ENCODE data around the gene KRT40.

The KRT40 gene

GRCh38 chr17:40962059-40962561 lies 22.0 kb downstream of the KRT40 start:
- no peak for DNase-seq (ENCODE audit: extremely low spot score)
- ChIA-PET POLR2A (interaction anchor here (1.1 kb wide), 1 partner anchor 14 kb away, joined by 3 read pairs; no protein-coding TSS in a partner anchor), CTCF (interaction anchor here (0.6 kb wide), 2 partner anchors 11 to 346 kb away, joined by 3 read pairs; no protein-coding TSS in a partner anchor)
- TF ChIP-seq SP1 (IDR thresholded peaks at IDR 0.05) (no peak), FOXK2 (IDR thresholded peaks at IDR 0.05) (no peak), ZNF384 (IDR thresholded peaks at IDR 0.05) (no peak), FOXM1 (IDR thresholded peaks at IDR 0.05; ENCODE audit: borderline replicate concordance) (no peak), CTBP1 (IDR thresholded peaks at IDR 0.05; ENCODE audit: borderline replicate concordance) (no peak), PKNOX1 (IDR thresholded peaks at IDR 0.05) (no peak), LEF1 (IDR thresholded peaks at IDR 0.05; ENCODE audit: borderline replicate concordance) (no peak), NFRKB (IDR thresholded peaks at IDR 0.05) (no peak), L3MBTL2 (conservative IDR thresholded peaks at IDR 0.05) (no peak), TARDBP (IDR thresholded peaks at IDR 0.05) (no peak), HDGF (IDR thresholded peaks at IDR 0.05; ENCODE audit: borderline replicate concordance) (no peak), FOXA1 (IDR thresholded peaks at IDR 0.05) (no peak), ELF4 (IDR thresholded peaks at IDR 0.05) (no peak)

DNA sequence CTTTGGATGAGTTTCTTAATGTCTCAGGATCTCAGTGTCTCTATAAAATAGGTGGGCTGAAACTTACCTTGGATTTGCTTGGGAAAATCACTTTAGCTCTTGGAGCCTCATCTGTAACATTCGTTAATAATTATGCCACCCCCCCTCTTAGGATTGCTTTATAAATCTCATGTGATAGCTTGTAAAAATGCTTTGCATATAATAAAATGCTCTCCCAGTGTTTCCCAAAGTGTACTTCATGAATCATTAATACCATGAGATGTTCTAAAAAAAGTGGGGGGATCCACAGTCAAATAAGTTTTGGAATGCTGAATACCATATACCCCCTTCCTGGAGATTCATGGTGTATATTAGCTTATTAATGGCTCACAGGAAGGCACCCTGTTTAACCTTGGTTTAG lies 22.5 kb downstream of the KRT40 start:
- no peak for TF ChIP-seq FOXM1 (IDR thresholded peaks at IDR 0.05; ENCODE audit: borderline replicate concordance)
- no peak for TF ChIP-seq PKNOX1 (IDR thresholded peaks at IDR 0.05)
- TF ChIP-seq SUZ12 (IDR thresholded peaks at IDR 0.05) = no peak
- ChIA-PET POLR2A (interaction anchor here (1.1 kb wide), 1 partner anchor 13 kb away, joined by 3 read pairs; no protein-coding TSS in a partner anchor), CTCF (no interaction called here)
- no peak for DNase-seq (ENCODE audit: extremely low spot score)

GRCh38 chr17:40960144-40960543 lies 24.0 kb downstream of the KRT40 start:
- CTCF ChIA-PET = no interaction called here
- POLR2A ChIA-PET = no interaction called here
- DNase-seq (ENCODE audit: extremely low spot score) = no peak
- TF ChIP-seq LEF1 (IDR thresholded peaks at IDR 0.05; ENCODE audit: borderline replicate concordance) (no peak), ARNT (IDR thresholded peaks at IDR 0.05) (no peak), NFRKB (IDR thresholded peaks at IDR 0.05) (no peak), ELF4 (IDR thresholded peaks at IDR 0.05) (no peak)

DNA sequence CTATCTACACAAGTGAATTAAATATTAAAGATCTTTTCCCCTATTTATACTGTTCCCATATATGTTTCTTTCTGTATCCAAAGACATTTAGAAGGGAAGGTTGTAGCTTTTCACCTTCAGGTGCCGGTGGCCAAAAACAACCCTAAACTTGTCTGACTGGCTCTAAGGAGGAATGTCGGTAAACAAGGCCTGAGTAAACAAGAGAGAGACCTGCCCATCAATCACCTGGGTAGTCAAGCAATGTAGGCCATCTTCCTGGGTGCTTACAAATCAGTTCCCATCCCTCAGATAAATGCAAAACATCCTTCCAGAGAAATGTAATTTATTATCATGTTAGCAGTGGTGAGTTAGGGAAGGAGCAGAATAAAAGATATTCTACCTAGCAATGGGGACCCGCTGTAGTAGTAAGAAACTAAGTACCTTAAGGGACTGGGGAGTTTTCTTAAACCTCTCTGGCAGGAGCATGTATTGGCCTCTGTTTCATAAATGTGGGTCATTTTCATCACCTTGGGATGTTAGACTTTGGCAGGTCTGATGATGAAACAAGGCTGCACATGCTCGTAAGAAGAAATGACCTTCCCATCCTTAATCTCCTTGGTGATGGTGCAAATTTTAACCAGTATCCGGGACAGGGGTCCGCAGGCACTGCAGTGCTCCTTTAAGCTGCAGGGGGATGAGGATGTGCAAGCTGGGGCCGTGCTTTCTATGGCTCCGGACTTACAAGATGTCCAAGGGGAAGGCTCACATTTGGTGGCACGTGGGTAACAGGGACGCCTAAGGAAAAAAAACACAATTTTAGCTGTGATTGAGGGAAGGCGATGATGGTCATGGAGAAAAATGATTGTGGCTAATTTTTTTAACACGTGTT lies 25.8 kb downstream of the KRT40 start:
- CTCF ChIA-PET = no interaction called here
- POLR2A ChIA-PET = no interaction called here
- no peak for TF ChIP-seq HDGF (IDR thresholded peaks at IDR 0.05; ENCODE audit: borderline replicate concordance)
- DNase-seq (ENCODE audit: extremely low spot score) = no peak

DNA sequence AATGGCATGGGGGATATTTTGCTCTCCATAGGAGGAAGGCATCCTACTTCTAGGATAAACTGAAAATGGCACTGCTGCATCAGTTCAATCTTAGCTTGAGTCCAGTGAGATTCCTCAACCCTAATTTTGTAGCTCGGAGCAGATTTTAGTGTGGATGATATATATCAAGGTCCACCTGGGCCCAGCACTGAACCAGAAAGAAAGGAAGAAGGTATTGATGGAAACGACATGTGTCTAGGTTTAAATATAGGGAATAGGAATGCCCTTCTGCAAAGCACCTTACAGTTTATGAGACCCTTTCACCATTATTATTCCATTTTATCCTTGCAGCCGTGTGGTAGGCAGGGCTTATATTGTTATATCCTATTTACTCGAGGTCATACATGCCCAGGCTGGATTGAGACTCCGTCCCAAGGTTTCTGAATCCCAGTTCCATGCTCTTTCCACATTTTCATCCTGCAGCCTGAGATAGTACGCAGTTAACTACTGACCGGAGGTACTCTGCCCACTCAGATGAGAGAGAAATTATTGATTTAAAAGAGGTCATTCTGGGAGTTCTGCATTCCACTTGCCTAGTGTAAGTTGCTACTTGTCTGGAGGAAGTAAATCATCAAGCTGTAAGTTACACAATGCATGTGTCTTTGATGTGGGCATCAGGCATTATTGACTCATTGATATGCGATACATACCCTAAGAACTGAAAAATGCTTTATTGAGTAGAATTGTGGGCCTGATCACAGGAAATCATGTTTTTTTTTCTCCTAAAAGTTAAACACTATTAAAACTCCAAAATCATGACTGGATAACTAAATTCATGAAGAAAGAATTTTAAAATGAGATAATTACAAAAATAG lies 27.5 kb downstream of the KRT40 start:
- DNase-seq (ENCODE audit: extremely low spot score) = no peak
- POLR2A ChIA-PET = no interaction called here
- TF ChIP-seq L3MBTL2 (conservative IDR thresholded peaks at IDR 0.05) = no peak
- no peak for TF ChIP-seq PKNOX1 (IDR thresholded peaks at IDR 0.05)
- no peak for TF ChIP-seq SP1 (IDR thresholded peaks at IDR 0.05)
- TF ChIP-seq ZNF384 (IDR thresholded peaks at IDR 0.05) = no peak
- no peak for TF ChIP-seq ELF4 (IDR thresholded peaks at IDR 0.05)
- TF ChIP-seq SUZ12 (IDR thresholded peaks at IDR 0.05) = no peak
- no peak for TF ChIP-seq FOXM1 (IDR thresholded peaks at IDR 0.05; ENCODE audit: borderline replicate concordance)
- TF ChIP-seq NFRKB (IDR thresholded peaks at IDR 0.05) = no peak
- TF ChIP-seq ARNT (IDR thresholded peaks at IDR 0.05) = no peak
- no peak for TF ChIP-seq LEF1 (IDR thresholded peaks at IDR 0.05; ENCODE audit: borderline replicate concordance)
- CTCF ChIA-PET = no interaction called here

GRCh38 chr17:40953881-40954280 lies 30.2 kb downstream of the KRT40 start:
- POLR2A ChIA-PET = no interaction called here
- CTCF ChIA-PET = no interaction called here
- TF ChIP-seq BHLHE40 (IDR thresholded peaks at IDR 0.05; ENCODE audit: borderline replicate concordance) (no peak), PKNOX1 (IDR thresholded peaks at IDR 0.05) (no peak), SP1 (IDR thresholded peaks at IDR 0.05) (no peak), LEF1 (IDR thresholded peaks at IDR 0.05; ENCODE audit: borderline replicate concordance) (no peak), L3MBTL2 (conservative IDR thresholded peaks at IDR 0.05) (no peak), ELF4 (IDR thresholded peaks at IDR 0.05) (no peak), TARDBP (IDR thresholded peaks at IDR 0.05) (no peak)
- no peak for DNase-seq (ENCODE audit: extremely low spot score)

Measured in HEK293T (cell line).